WTC11 (cell line): ENCODE data around the gene NDUFAF8. TPM values are rescaled to one million over a fixed set of nuclear protein-coding genes. Genes with fewer than 3 reads are reported as not detected.

Experiments used
- ATAC-seq: fragments of 200-7000 bp; cut with Tn5 transposase; 2 replicates; pipeline ENCODE4 v1.10.0; 2021; ENCODE audit warnings: mild to moderate bottlenecking, moderate library complexity
- CTCF ChIA-PET: fragments of 300-600 bp; sonication (Branson Sonifier 250); formaldehyde crosslinking; loops from one replicate; lab custom pipeline; 2021; ENCODE audit warnings: antibody characterized with exemption; lab: Charles Lee
- POLR2A ChIA-PET: fragments of 350-600 bp; sonication (Branson Sonifier 250); formaldehyde crosslinking; loops from one replicate; lab custom pipeline; 2021; ENCODE audit warnings: antibody characterized with exemption; lab: Charles Lee
- DNase-seq: peaks from one replicate; pipeline ENCODE4 v3.0.0; 2021; ENCODE audit warnings: low spot score
- H3K27ac Mint-ChIP-seq: 2 replicates; pipeline ENCODE4 v1.8.0; 2021; ENCODE audit warnings: mixed read lengths
- H3K27me3 Mint-ChIP-seq: 2 replicates; pipeline ENCODE4 v1.8.0; 2021; ENCODE audit warnings: low read depth, mild to moderate bottlenecking, moderate library complexity, mixed read lengths
- H3K36me3 Mint-ChIP-seq: 2 replicates; pipeline ENCODE4 v1.8.0; 2021; ENCODE audit warnings: mixed read lengths
- H3K4me1 Mint-ChIP-seq: 2 replicates; pipeline ENCODE4 v1.8.0; 2022; ENCODE audit warnings: mixed read lengths
- H3K4me3 Mint-ChIP-seq: 2 replicates; pipeline ENCODE4 v1.8.0; 2021; ENCODE audit warnings: mild to moderate bottlenecking, moderate library complexity, mixed read lengths
- H3K9me3 Mint-ChIP-seq: 2 replicates; pipeline ENCODE4 v1.8.0; 2021; ENCODE audit warnings: mixed read lengths
- AFF4 ChIP-seq: sonication (generic); formaldehyde crosslinking; IDR thresholded peaks from 2 replicates; pipeline ENCODE4 v1.8.1; 2023; ENCODE audit warnings: mild to moderate bottlenecking, missing genetic modification reagents, borderline replicate concordance
- CDX4 ChIP-seq: fragments of 250-450 bp; sonication (Bioruptor Pico); IDR thresholded peaks from 2 replicates; pipeline ENCODE4 v1.9.0; 2021; ENCODE audit warnings: moderate library complexity, mild to moderate bottlenecking, inconsistent platforms, borderline replicate concordance
- E2F4 ChIP-seq: sonication (generic); formaldehyde crosslinking; IDR thresholded peaks from 2 replicates; pipeline ENCODE4 v1.8.1; 2022; ENCODE audit warnings: low read depth, mild to moderate bottlenecking, moderate library complexity, missing genetic modification reagents, borderline replicate concordance
- ELF4 ChIP-seq: sonication (generic); formaldehyde crosslinking; IDR thresholded peaks from 2 replicates; pipeline ENCODE4 v1.8.1; 2022; ENCODE audit warnings: low read depth, mild to moderate bottlenecking, moderate library complexity, missing genetic modification reagents
- ERG ChIP-seq: fragments of 250-450 bp; sonication (Bioruptor Pico); IDR thresholded peaks from 2 replicates; pipeline ENCODE4 v1.8.0; 2021; ENCODE audit warnings: mild to moderate bottlenecking
- ETV6 ChIP-seq: sonication (generic); formaldehyde crosslinking; IDR thresholded peaks from 2 replicates; pipeline ENCODE4 v1.8.1; 2022; ENCODE audit warnings: mild to moderate bottlenecking, missing genetic modification reagents
- FOXJ3 ChIP-seq: sonication (generic); formaldehyde crosslinking; IDR thresholded peaks from 2 replicates; pipeline ENCODE4 v1.9.0; 2021; ENCODE audit warnings: missing genetic modification reagents, mild to moderate bottlenecking, borderline replicate concordance
- NFE2L1 ChIP-seq: sonication (generic); formaldehyde crosslinking; IDR thresholded peaks from 2 replicates; pipeline ENCODE4 v1.8.1; 2023; ENCODE audit warnings: missing genetic modification reagents
- NR3C1 ChIP-seq: sonication (generic); formaldehyde crosslinking; conservative IDR thresholded peaks from 2 replicates; pipeline ENCODE4 v1.8.1; 2023; ENCODE audit warnings: low read depth, mild to moderate bottlenecking, missing genetic modification reagents
- RELA ChIP-seq: sonication (generic); formaldehyde crosslinking; IDR thresholded peaks from 2 replicates; pipeline ENCODE4 v1.8.1; 2022; ENCODE audit warnings: missing genetic modification reagents, mild to moderate bottlenecking, borderline replicate concordance
- SMAD3 ChIP-seq: sonication (generic); formaldehyde crosslinking; IDR thresholded peaks from 2 replicates; pipeline ENCODE4 v1.8.0; 2022; ENCODE audit warnings: missing genetic modification reagents, mild to moderate bottlenecking, borderline replicate concordance
- SOX15 ChIP-seq: fragments of 250-450 bp; sonication (Bioruptor Pico); IDR thresholded peaks from 2 replicates; pipeline ENCODE4 v1.9.0; 2021; ENCODE audit warnings: mild to moderate bottlenecking
- ZBTB21 ChIP-seq: sonication (generic); formaldehyde crosslinking; IDR thresholded peaks from 2 replicates; pipeline ENCODE4 v1.8.1; 2023; ENCODE audit warnings: mild to moderate bottlenecking, missing genetic modification reagents, borderline replicate concordance
- total RNA-seq: library from RNA; stranded (reverse); gene quantifications from 3 replicates; pipeline ENCODE4 v1.2.3, GENCODE V29; 2021
- TF ChIP-seq, protein P1 (sequence below): fragments of 250-450 bp; sonication (Bioruptor Pico); IDR thresholded peaks from 2 replicates; pipeline ENCODE4 v1.9.0; 2021; ENCODE audit warnings: mild to moderate bottlenecking
- TF ChIP-seq, protein P2 (sequence below): fragments of 250-450 bp; sonication (Bioruptor Pico); conservative IDR thresholded peaks from 2 replicates; pipeline ENCODE4 v1.9.0; 2021; ENCODE audit warnings: mild to moderate bottlenecking

Gene NDUFAF8
- total RNA-seq, 1 experiment from 2014 or later: 73.0 TPM

GRCh38 chr17:81256616-81257015 is 17.5 kb downstream of the NDUFAF8 start (continued):
- no peak for TF ChIP-seq AFF4

DNA sequence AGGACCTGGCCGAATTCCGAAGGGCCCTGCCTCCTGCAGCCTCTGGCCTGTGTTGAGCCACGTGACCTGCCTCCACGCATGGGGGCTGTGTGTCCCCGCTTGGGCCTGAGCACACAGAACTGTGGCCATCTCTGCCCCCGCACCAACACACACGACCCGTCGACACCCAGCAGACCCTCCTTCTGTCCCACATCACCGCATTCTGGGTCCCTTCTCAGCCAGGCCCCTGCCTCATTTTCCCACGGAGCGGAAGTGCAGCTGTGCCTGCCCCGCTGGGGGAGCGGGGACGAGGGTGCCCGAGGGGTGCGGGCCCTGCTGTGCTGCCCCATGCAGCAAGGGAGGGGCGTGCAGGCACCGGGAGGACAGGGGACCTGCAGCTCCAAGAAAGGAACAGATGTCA is 18.4 kb downstream of the NDUFAF8 start:
- Mint-ChIP-seq H3K9me3 (no peaks in the 10 kb centered on the region; the same call in 1 of the 2 replicates), H3K27ac (no peak overlapping the region), H3K27me3 (no peaks in the 10 kb centered on the region), H3K4me3 (no peak overlapping the region), H3K36me3 (0 out of 2 replicates have a peak, but pooled peaks cover 4% of the 10 kb centered on the region), H3K4me1 (peaks cover 17% of the 10 kb centered on the region)
- TF ChIP-seq SOX15 (no peak), FOXJ3 (CRISPR knock-in tag) (no peak), NR3C1 (no peak), CDX4 (no peak), ERG (CRISPR knock-in tag) (no peak), SMAD3 (CRISPR knock-in tag) (no peak), ETV6 (CRISPR knock-in tag) (no peak), NFE2L1 (CRISPR knock-in tag) (no peak), RELA (CRISPR knock-in tag) (no peak), ELF4 (CRISPR knock-in tag) (no peak), E2F4 (CRISPR knock-in tag) (no peak), ZBTB21 (no peak)
- TF ChIP-seq, protein P1, sequence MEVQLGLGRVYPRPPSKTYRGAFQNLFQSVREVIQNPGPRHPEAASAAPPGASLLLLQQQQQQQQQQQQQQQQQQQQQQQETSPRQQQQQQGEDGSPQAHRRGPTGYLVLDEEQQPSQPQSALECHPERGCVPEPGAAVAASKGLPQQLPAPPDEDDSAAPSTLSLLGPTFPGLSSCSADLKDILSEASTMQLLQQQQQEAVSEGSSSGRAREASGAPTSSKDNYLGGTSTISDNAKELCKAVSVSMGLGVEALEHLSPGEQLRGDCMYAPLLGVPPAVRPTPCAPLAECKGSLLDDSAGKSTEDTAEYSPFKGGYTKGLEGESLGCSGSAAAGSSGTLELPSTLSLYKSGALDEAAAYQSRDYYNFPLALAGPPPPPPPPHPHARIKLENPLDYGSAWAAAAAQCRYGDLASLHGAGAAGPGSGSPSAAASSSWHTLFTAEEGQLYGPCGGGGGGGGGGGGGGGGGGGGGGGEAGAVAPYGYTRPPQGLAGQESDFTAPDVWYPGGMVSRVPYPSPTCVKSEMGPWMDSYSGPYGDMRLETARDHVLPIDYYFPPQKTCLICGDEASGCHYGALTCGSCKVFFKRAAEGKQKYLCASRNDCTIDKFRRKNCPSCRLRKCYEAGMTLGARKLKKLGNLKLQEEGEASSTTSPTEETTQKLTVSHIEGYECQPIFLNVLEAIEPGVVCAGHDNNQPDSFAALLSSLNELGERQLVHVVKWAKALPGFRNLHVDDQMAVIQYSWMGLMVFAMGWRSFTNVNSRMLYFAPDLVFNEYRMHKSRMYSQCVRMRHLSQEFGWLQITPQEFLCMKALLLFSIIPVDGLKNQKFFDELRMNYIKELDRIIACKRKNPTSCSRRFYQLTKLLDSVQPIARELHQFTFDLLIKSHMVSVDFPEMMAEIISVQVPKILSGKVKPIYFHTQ (CRISPR knock-in tag): no peak
- TF ChIP-seq, protein P2, sequence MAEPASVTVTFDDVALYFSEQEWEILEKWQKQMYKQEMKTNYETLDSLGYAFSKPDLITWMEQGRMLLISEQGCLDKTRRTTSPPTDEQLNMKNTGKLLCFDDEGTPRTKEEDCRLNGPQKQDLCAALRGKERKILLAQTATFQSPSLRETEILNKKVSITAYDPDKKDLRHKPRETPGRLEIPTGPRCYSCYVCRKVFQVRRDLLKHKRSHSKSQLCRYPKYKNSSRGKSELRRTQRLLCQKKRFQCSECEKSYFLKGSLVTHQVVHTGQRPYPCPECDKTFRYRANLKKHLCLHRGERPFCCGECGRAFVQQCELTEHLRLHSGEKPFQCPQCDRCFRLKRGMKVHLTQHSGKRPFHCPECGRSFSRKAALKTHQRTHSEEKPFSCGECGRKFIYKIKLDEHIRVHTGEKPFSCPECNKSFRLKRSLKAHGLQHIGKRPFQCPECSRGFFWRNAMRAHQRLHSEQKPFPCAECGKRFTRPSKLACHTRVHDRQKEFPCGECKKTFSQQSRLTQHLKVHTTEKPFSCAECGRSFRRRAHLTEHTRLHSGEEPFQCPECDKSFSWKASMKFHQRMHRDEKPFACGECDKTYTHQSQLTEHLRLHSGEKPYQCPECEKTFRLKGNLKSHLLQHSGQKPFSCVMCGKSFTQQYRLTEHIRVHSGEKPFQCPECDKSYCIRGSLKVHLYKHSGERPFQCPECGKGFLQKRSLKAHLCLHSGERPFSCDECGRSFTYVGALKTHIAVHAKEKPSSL (CRISPR knock-in tag): no peak
- CTCF ChIA-PET: interaction anchor here (1.2 kb wide), 1 partner anchor 108 kb away, joined by 3 read pairs; no protein-coding TSS in a partner anchor
- ATAC-seq (no peak), DNase-seq (no peak)
- POLR2A ChIA-PET: no interaction called here
